HG03558 (cell line): ENCODE data around the gene ELK3.
"Not testable (repeated sequence)": the region's sequence is repeated elsewhere in the genome, so short reads cannot be mapped to it uniquely, and the experiment has no call there.

ENCODE experiments used
- ATAC-seq: cut with Tn5 transposase; IDR thresholded peaks from one replicate; pipeline ENCODE4 v1.9.1; 2021; ENCODE audit warnings: moderate number of reproducible peaks; ENCODE audit not compliant: unreplicated experiment; ENCODE audit errors: extremely low read depth

The ELK3 gene

DNA sequence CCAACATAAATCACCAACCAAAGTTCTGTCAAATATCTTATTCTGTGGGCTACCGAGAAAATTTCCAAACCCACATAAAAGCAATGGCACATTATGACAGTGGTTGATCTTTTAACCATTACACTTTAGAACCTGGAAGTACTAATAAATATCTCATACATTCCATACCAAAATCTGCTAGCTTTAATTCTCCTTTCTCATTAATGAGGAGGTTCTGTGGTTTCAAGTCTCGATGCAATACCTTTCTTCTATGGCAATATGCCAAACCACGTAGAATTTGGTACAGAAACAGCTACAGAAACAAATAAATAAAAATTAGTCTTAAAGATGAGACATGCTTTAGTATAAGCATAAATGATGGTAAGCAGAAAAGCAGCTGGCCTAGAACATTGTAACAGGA lies 100.7 kb downstream of the ELK3 start:
- ATAC-seq: no peak

DNA sequence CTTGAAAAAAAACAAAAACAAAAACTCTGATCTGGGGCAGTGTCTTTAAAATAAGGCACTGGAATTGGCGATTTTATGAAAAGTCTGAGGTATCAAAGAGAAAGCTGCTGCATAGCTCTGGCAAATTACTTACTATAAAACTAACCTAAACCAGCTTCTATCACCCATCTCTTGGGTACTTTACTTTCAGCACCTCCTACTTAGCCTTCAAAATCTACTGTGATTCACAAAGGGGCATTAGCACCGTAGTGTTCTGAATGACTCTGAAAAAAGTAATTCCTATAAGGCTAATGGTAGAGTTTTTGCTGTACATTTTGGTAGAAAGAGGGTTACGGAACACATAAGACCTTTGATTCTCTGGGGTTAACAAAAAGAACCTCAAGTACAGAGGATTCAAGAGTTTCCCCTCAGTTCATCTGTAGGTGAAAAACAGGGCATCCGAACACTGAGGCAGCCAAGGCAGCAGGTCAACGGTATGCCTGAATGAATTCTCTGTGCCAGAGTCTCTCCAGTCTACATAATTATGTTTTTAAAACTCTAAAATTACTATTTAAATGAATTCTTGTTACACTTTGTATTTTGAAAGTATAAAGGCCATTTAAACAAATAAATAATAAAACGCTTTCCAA lies 101.5 kb downstream of the ELK3 start:
- ATAC-seq: no peak

DNA sequence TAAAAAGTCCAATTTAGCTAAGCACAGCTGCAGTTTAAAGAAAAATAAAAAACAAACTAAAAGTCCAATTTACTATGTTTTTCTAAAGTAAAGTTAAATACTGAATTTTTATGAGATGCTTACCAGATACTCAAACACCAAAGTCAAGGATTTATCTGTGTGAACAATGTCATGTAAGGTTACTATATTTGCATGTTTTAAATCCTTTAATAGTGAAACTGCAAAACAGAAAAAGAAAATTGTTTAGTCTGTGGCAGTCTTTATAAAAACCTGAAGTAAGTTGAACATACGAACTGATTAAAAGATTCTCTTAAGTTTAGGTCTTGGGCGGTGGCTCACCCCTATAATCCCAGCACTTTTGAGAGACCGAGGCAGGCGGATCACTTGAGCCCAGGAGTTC lies 103.3 kb downstream of the ELK3 start:
- no peak for ATAC-seq

DNA sequence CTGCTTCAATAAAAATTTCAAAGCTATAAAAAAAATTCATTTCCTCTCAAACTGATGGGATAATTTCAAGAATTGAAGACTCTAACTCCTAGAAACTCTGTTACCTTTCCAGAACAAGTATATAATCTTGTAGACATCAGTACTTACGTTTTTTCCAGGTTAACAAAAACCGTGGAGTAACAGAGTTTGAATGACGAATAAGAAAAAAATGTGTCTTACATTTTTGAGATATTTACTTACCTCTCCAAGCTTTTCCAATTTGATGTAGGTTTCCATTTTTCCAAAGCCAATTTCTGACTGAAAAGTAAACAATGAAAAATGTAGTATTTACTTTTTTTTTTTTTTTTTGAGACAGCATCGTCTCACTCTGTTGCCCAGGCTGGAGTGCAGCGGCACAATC lies 105.9 kb downstream of the ELK3 start:
- no peak for ATAC-seq

DNA sequence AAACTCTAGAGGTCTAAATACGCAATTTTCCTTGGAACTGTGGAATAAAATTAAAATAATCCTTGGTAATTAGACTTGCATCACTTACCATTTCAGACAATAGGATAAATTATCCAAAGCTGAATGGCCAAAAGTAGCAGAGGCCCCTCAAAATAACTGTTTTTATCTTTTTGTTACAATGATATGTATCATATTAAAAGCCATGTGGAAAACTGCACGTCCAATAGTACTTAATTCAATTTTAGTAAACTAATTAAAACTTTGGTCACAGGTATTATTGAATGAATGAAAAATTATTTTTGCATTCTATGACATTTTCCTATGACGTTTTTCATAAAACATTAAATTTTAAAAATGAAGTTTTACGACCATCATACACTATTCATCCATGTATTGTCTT lies 107.6 kb downstream of the ELK3 start:
- ATAC-seq: no peak

DNA sequence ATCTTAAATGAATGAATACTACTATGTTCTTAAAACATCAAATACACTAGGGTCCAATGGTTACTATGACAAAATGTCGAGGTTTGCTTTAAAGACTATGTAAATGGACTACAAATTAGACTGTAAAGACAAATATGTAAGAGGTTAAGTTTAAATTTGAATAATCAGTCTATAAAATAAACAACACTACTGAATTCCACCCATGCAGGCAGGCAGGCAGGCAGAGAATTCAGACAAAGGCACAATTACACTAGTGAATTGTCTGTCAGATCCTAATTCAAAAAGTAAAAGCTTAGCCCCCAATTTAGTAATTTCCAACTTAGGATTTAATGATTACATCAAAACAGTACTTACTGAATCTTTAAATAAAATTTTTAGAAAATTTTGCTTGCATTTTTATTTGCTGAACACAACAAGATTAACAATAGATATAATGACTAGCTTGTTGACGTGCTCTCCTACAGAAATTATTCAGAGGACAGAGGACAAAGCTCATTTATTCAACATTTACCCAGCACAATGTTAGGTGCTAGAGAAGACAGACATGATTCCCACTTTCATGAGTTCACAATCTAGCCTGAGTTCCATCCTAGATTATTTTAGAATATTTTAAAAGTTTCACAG lies 108.6 kb downstream of the ELK3 start:
- no peak for ATAC-seq

DNA sequence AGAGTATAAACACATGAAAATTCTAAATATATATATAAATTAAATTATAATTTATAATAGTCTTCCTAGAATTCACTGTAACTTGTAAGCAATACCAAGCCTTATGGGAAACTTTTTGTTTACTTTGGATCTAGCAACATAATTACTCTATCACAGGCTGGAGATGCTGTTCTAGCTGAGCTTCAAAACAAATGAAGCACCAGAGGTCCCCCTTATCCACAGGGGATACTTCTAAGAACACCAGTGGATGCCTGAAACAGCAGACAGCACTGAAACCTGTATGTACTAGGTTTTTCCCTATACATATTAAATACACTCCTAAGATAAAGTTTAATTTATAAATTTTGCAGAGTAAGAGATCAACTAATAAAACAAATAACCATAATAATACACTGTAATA lies 109.5 kb downstream of the ELK3 start:
- ATAC-seq: no peak

DNA sequence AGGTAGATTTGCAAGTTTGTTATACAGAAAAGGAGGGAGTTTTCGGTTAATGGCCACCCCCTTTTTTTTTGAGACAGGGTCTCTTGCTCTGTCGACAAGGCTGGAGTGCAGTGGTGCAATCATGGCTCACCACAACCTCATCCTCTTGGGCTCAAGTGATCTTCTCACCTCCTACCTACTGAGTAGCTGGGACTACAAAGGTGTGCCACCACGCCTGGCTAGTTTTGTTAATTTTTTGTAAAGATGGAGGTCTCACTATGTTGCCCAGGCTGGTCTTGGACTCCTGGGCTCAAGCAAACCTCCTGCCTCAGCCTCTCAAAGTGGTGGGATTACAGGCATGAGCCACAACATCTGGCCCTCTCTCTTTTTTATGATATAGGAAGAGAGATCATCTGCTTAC lies 111.5 kb downstream of the ELK3 start:
- no peak for ATAC-seq

DNA sequence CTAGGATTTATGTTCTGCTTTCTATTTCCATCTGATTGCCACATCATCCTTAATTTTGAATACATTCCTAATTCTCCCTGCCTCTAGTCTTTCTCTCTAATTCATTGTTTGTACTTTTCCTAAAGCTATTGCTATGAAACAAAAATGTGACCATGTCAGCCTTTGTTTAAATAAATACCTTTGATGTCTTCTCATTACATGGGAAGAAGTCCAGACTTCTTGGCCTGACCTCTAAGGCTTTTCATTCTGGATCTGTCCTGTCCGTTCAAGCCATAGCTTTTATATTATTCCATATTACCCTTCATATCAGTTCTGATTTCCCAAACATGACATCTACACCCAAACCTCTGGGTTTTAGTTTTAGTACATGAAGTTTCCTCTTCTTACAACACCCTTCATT lies 114.7 kb downstream of the ELK3 start:
- ATAC-seq: no peak

DNA sequence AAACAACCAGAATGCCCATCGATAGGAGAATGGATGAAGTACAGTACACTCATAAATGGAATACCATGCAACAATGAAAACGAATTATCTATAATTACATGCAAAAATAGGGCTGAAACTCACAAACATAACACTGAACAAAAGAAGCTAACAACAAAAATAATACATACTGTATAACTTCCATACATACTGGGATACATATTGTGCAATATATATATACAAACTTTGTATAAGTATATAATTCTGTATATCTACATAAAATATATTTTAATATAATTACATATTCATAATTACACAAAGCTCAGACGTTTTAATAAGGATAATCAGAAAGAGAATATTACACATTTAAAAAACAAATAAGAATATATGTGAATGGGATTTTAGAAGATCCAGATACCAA lies 115.9 kb downstream of the ELK3 start:
- no peak for ATAC-seq

DNA sequence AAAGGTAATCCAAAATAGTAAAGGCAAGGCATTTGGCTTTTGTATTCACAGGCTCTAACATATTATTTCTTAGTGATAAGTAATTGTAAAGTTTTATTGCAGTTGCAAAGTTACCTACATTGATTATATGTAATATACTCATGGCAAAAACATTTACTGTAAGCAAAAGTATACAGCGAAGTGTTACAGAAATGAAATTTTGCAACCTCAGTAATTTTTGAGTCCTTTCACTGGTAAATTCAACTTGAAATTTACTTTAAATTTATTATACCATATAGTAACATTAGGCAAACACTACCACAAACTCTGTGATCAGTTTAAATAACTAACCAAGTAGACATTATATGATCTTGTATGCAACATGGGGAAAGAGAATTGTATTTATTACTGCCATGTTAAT lies 117.0 kb downstream of the ELK3 start:
- no peak for ATAC-seq

DNA sequence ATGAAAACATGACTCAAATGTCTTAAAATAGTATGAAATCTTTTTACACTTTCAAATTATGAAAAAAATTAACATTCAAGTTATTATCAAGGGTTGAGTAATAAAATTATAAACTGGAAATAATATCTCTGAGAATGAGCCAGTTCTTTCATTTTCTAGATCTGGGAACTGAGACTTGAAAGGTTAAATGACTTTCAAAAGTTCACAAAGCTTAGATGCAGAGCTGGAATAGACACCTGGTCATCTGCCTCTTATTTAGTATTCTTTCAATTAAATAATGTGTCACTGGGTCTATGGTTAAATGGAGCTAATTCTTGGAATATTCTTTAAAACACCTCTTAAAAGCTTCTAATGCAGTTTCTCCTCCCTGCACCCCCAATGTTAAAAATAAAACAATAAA lies 119.4 kb downstream of the ELK3 start:
- no peak for ATAC-seq

DNA sequence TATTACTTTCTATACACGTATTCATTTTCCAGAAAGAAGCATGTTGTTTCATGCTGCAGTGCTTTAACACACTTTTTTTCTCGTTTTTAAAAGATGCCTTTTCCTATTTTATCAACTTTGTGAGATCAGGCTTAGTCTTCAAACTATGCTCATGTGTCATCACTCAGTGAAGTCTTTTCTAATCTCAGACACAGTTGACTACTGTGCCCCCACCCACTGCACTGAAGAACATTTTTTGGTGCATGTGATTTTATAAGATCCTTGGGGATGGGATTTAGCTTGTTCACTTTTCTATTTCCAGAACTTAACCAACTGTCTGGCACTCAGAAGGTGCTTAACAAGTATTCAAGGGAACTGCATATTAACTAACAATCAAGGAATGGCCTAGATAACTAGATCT lies 120.5 kb downstream of the ELK3 start:
- no peak for ATAC-seq

DNA sequence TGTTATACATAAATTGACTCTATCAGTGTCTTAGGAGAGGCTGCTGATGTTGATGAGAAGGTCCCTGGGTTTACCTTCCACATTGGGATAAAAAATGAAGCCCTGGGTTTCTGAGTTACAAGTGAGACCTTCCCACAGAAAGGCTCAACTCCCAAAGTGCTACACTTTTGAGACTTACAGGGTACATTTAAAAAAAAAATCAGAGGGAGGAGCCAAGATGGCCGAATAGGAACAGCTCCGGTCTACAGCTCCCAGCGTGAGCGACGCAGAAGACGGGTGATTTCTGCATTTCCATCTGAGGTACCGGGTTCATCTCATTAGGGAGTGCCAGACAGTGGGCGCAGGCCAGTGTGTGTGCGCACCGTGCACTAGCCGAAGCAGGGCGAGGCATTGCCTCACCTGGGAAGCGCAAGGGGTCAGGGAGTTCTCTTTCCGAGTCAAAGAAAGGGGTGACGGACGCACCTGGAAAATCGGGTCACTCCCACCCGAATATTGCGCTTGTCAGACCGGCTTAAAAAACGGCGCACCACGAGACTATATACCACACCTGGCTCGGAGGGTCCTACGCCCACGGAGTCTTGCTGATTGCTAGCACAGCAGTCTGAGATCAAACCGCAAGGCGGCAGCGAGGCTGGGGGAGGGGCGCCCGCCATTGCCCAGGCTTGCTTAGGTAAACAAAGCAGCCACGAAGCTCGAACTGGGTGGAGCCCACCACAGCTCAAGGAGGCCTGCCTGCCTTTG lies 121.7 kb downstream of the ELK3 start:
- ATAC-seq: not testable (repeated sequence)

DNA sequence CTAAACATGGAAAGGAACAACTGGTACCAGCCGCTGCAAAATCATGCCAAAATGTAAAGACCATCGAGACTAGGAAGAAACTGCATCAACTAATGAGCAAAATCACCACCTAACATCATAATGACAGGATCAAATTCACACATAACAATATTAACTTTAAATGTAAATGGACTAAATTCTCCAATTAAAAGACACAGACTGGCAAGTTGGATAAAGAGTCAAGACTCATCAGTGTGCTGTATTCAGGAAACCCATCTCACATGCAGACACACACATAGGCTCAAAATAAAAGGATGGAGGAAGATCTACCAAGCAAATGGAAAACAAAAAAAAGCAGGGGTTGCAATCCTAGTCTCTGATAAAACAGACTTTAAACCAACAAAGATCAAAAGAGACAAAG lies 123.6 kb downstream of the ELK3 start:
- ATAC-seq: not testable (repeated sequence)
